Measurements from ENCODE around the gene DUOX1. TPM values are rescaled to one million over a fixed set of nuclear protein-coding genes. Genes with fewer than 3 reads are reported as not detected.
"Not testable (repeated sequence)": the region's sequence is repeated elsewhere in the genome, so short reads cannot be mapped to it uniquely, and the experiment has no call there.

The DUOX1 gene
- polyA plus RNA-seq, 3 donors = 0.22 TPM; not detected in 2

- Histone ChIP-seq H3K36me3 (replicated peaks in 1 of 2; ENCODE audit: control insufficient read depth in 1 of 2, insufficient read depth in 2 of 2, low read length in 2 of 2) (no peaks in the 10 kb centered on the region), H3K4me1 (ENCODE audit: control insufficient read depth in 1 of 2, insufficient read depth in 2 of 2, low read length in 2 of 2) (no peaks in the 10 kb centered on the region), H3K9ac (ENCODE audit: insufficient read depth, low read length, poor library complexity, severe bottlenecking) (no peak overlapping the region), H3K9me3 (replicated peaks in 1 of 2; ENCODE audit: control insufficient read depth in 1 of 2, insufficient read depth in 1 of 2, low read length in 2 of 2) (no peaks in the 10 kb centered on the region), H3K4me3 (replicated peaks in 1 of 3; ENCODE audit: low read depth in 2 of 3, low read length in 3 of 3) (no peak overlapping the region), H4K20me1 (ENCODE audit: insufficient read depth, low read length) (no peaks in the 10 kb centered on the region), H3K27me3 (ENCODE audit: control insufficient read depth in 2 of 2, insufficient read depth in 2 of 2, low read length in 2 of 2) (no peaks in the 10 kb centered on the region), H2AFZ (ENCODE audit: insufficient read depth, low read depth, low read length, poor library complexity, severe bottlenecking) (no peak overlapping the region), H3K79me2 (ENCODE audit: insufficient read depth, low read length) (no peaks in the 10 kb centered on the region), H3K27ac (ENCODE audit: low read depth in 1 of 2, low read length in 2 of 2) (no peak overlapping the region), H3K4me2 (replicated peaks; ENCODE audit: extremely low read depth, low read length, poor library complexity, severe bottlenecking) (no peak overlapping the region)
- DNase-seq = no peak
- Mint-ChIP-seq H3K27ac (no peak overlapping the region), H3K4me1 (no peaks in the 10 kb centered on the region), H3K27me3 (ENCODE audit: low read depth in 3 of 3) (peaks cover 7 to 12% (median 9%) of the 10 kb centered on the region in 3 donors), H3K4me3 (no peak overlapping the region), H3K9me3 (peaks cover 0 to 2% (median 0%) of the 10 kb centered on the region in 7 donors), H3K36me3 (no peaks in the 10 kb centered on the region)
- intact Hi-C loops (cut with micrococcal nuclease) = no loop called here
- TF ChIP-seq, protein P1, sequence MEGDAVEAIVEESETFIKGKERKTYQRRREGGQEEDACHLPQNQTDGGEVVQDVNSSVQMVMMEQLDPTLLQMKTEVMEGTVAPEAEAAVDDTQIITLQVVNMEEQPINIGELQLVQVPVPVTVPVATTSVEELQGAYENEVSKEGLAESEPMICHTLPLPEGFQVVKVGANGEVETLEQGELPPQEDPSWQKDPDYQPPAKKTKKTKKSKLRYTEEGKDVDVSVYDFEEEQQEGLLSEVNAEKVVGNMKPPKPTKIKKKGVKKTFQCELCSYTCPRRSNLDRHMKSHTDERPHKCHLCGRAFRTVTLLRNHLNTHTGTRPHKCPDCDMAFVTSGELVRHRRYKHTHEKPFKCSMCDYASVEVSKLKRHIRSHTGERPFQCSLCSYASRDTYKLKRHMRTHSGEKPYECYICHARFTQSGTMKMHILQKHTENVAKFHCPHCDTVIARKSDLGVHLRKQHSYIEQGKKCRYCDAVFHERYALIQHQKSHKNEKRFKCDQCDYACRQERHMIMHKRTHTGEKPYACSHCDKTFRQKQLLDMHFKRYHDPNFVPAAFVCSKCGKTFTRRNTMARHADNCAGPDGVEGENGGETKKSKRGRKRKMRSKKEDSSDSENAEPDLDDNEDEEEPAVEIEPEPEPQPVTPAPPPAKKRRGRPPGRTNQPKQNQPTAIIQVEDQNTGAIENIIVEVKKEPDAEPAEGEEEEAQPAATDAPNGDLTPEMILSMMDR (IDR thresholded peaks at IDR 0.05) = no peak
- WGBS (ENCODE audit: insufficient coverage) = 94% methylated on average over 9 of the region's 12 CpGs
These were observed 28.0 kb upstream of the DUOX1 start for GRCh38 chr15:45101749-45102148.

DNA sequence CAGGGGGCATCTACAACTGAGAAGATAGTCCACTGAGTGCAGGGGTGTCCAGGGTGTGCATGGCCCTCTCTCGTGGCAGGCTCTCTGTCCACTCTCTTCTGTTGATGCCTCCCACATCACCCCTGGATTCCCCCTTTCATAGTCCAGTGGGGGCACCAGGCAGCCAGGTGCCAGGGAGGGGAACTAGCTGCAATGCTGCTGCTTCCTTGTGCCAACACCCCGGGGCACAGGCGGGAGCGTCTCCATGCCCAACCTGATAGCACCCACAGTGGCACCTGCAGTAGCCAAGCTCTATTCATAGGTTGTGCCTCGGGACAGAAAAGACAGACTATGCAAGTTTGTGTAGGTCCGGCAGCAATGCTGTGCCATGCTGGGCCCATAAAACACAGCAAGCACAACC lies 27.6 kb upstream of the DUOX1 start:
- TF ChIP-seq, protein P1 (IDR thresholded peaks at IDR 0.05) = no peak
- intact Hi-C loops (cut with micrococcal nuclease) = no loop called here
- Mint-ChIP-seq H3K4me3 (no peak overlapping the region), H3K27ac (no peak overlapping the region), H3K36me3 (no peaks in the 10 kb centered on the region), H3K27me3 (ENCODE audit: low read depth in 3 of 3) (peaks cover 7 to 14% (median 9%) of the 10 kb centered on the region in 3 donors), H3K4me1 (no peaks in the 10 kb centered on the region), H3K9me3 (peaks cover 0 to 2% (median 0%) of the 10 kb centered on the region in 7 donors)
- no peak overlapping the region for H2AFZ ChIP-seq (ENCODE audit: insufficient read depth, low read depth, low read length, poor library complexity, severe bottlenecking)
- H3K36me3 ChIP-seq (replicated peaks in 1 of 2; ENCODE audit: control insufficient read depth in 1 of 2, insufficient read depth in 2 of 2, low read length in 2 of 2) = no peaks in the 10 kb centered on the region
- no peaks in the 10 kb centered on the region for H3K27me3 ChIP-seq (ENCODE audit: control insufficient read depth in 2 of 2, insufficient read depth in 2 of 2, low read length in 2 of 2)
- H3K4me1 ChIP-seq (ENCODE audit: control insufficient read depth in 1 of 2, insufficient read depth in 2 of 2, low read length in 2 of 2) = no peaks in the 10 kb centered on the region
- H3K9ac ChIP-seq (ENCODE audit: insufficient read depth, low read length, poor library complexity, severe bottlenecking) = no peak overlapping the region
- no peaks in the 10 kb centered on the region for H3K79me2 ChIP-seq (ENCODE audit: insufficient read depth, low read length)
- DNase-seq = no peak
- no peaks in the 10 kb centered on the region for H4K20me1 ChIP-seq (ENCODE audit: insufficient read depth, low read length)
- no peak overlapping the region for H3K4me3 ChIP-seq (replicated peaks in 1 of 3; ENCODE audit: low read depth in 2 of 3, low read length in 3 of 3)
- no peaks in the 10 kb centered on the region for H3K9me3 ChIP-seq (replicated peaks in 1 of 2; ENCODE audit: control insufficient read depth in 1 of 2, insufficient read depth in 1 of 2, low read length in 2 of 2)
- 91% methylated on average over 4 of the region's 6 CpGs for WGBS (ENCODE audit: insufficient coverage)
- no peak overlapping the region for H3K4me2 ChIP-seq (replicated peaks; ENCODE audit: extremely low read depth, low read length, poor library complexity, severe bottlenecking)
- no peak overlapping the region for H3K27ac ChIP-seq (ENCODE audit: low read depth in 1 of 2, low read length in 2 of 2)

GRCh38 chr15:45104170-45104569 lies 25.6 kb upstream of the DUOX1 start:
- H3K4me2 ChIP-seq (replicated peaks; ENCODE audit: extremely low read depth, low read length, poor library complexity, severe bottlenecking); H3K9ac ChIP-seq (ENCODE audit: insufficient read depth, low read length, poor library complexity, severe bottlenecking); H3K27ac Mint-ChIP-seq; H3K4me3 Mint-ChIP-seq; intact Hi-C loops (cut with micrococcal nuclease); H3K36me3 Mint-ChIP-seq; H2AFZ ChIP-seq (ENCODE audit: insufficient read depth, low read depth, low read length, poor library complexity, severe bottlenecking); H3K4me3 ChIP-seq (replicated peaks in 1 of 3; ENCODE audit: low read depth in 2 of 3, low read length in 3 of 3); H3K4me1 Mint-ChIP-seq; DNase-seq; H3K4me1 ChIP-seq (ENCODE audit: control insufficient read depth in 1 of 2, insufficient read depth in 2 of 2, low read length in 2 of 2); H3K36me3 ChIP-seq (replicated peaks in 1 of 2; ENCODE audit: control insufficient read depth in 1 of 2, insufficient read depth in 2 of 2, low read length in 2 of 2); H3K27ac ChIP-seq (ENCODE audit: low read depth in 1 of 2, low read length in 2 of 2); H3K27me3 ChIP-seq (ENCODE audit: control insufficient read depth in 2 of 2, insufficient read depth in 2 of 2, low read length in 2 of 2); H4K20me1 ChIP-seq (ENCODE audit: insufficient read depth, low read length); H3K9me3 Mint-ChIP-seq; H3K9me3 ChIP-seq (replicated peaks in 1 of 2; ENCODE audit: control insufficient read depth in 1 of 2, insufficient read depth in 1 of 2, low read length in 2 of 2); H3K79me2 ChIP-seq (ENCODE audit: insufficient read depth, low read length): not testable (repeated sequence)
- WGBS (ENCODE audit: insufficient coverage) = 100% methylated on average over 1 of the region's 9 CpGs
- H3K27me3 Mint-ChIP-seq (ENCODE audit: low read depth in 3 of 3) = peaks cover 12 to 21% (median 16%) of the 10 kb centered on the region in 3 donors

Measured in CD14-positive monocyte (primary cell).